Astrocyte of the spinal cord (primary cell): ENCODE data around the gene KIF3A.

ENCODE experiments used
- DNase-seq: peaks from one replicate; pipeline ENCODE4 v3.0.0; 2011; ENCODE audit warnings: low read depth, low spot score
- H3K4me3 ChIP-seq: 2 replicates; pipeline ENCODE4 v1.5.1; 2011; ENCODE audit warnings: low read depth, mild to moderate bottlenecking, low read length, moderate library complexity
- CTCF ChIP-seq: IDR thresholded peaks from 2 replicates; pipeline ENCODE4 v1.5.1; 2012; ENCODE audit warnings: low read depth, mild to moderate bottlenecking, low read length, inconsistent platforms
- in situ Hi-C: cut with HindIII; loops from 2 replicates; pipeline ENCODE4 v1.10.0; 2017; ENCODE audit warnings: low sequenced_read_pairs

The KIF3A gene

GRCh38 chr5:132661231-132662003, 75.9 kb downstream of the KIF3A start:
- H3K4me3 ChIP-seq = no peak overlapping the region
- no peak for DNase-seq
- TF ChIP-seq CTCF = no peak
- in situ Hi-C loops = no loop called here

GRCh38 chr5:132659598-132660493, 77.5 kb downstream of the KIF3A start:
- DNase-seq = no peak
- in situ Hi-C loops = no loop called here
- no peak for TF ChIP-seq CTCF
- no peak overlapping the region for H3K4me3 ChIP-seq

DNA sequence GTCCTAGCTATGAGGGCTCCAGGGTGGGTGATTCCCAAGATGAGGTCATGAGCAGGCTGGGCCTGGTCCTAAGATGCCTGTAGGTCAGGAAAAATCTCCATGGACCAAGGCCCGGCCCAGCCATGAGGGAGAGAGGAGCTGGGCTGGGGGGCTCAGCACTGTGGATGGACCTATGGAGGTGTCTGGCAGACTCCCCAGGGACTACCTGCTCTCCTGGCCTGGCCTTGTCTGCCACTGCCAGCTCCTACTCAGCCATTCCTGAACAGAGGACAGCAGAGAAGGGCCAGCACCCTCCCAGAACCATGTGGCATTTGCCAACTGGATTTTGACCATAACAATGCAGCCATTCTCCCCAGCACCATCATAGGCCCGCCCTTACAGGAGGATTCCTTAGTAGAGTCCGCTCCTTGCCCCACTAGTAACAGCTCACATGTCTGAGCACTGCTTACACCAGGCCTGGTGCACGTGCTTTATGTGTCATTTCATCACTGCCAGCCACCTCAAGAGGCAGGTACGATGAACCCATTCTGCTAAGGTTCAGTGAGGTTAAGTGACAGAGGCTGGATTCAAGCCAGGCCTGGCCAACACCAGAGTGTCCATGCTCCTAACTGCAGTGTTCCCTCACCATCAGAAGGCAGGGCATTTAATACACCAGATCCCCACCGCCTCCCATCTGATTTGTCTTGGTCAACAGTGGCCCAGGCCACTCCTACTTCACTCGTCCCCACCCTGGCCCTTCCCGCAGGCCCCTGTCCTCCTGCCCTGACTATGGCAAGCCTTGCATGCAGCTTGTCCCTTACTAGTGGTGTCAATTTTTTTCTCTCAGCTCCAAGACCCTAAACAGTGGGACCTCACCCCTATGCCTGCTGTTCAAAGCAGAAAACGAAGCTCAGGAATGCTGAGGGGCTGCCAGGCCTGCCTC, 78.7 kb downstream of the KIF3A start:
- in situ Hi-C loops = no loop called here

DNA sequence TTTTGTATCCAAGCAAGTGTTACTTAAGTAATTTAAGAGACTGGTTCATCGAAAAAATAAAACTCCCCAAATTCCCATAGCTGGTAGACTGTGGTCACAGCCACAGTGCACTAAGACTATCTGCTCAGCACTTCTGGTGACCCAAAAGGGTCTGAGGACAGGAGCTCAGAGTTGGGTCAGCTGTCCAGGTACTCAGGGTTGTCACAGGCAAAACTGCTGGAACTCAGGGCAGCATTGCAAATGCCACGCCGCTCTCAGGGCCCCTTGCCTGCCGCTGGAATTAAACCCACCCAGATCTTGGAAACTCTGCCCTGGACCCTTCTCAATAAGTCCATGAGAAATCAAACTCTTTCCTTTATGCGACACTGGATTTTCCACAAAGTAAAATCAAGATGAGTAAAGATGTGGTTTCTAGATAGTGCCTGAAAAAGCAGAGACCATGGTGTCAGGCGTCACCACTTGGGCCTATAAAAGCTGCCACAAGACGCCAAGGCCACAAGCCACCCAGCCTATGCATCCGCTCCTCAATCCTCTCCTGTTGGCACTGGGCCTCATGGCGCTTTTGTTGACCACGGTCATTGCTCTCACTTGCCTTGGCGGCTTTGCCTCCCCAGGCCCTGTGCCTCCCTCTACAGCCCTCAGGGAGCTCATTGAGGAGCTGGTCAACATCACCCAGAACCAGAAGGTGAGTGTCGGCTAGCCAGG, 79.5 kb downstream of the KIF3A start, which contains the start of gene IL13:
TSS of gene IL13 (plus strand) at position 498 of the 705 bp plus-strand sequence. CDS start at position 512, 14 bp downstream.
- TF ChIP-seq CTCF = no peak
- DNase-seq = no peak
- H3K4me3 ChIP-seq = no peak within 1 kb of the TSS
- in situ Hi-C loops = no loop called here

More for the DNA sequence above, 78.7 kb downstream of the KIF3A start:
- no peak overlapping the region for H3K4me3 ChIP-seq
- no peak for DNase-seq
- no peak for TF ChIP-seq CTCF

- peak overlapping the region; percentile 23 for H3K4me3 ChIP-seq
- no peak for DNase-seq
- TF ChIP-seq CTCF = no peak
- in situ Hi-C loops = no loop called here
Observed at GRCh38 chr5:132656774-132657355, 80.5 kb downstream of the KIF3A start.
